ENCODE results near the gene STAC.

GRCh38 chr3:36580716-36581115, 200.4 kb downstream of the STAC start:
- TF ChIP-seq MAX (IDR thresholded peaks at IDR 0.05) = no peak
- TF ChIP-seq, protein P1, sequence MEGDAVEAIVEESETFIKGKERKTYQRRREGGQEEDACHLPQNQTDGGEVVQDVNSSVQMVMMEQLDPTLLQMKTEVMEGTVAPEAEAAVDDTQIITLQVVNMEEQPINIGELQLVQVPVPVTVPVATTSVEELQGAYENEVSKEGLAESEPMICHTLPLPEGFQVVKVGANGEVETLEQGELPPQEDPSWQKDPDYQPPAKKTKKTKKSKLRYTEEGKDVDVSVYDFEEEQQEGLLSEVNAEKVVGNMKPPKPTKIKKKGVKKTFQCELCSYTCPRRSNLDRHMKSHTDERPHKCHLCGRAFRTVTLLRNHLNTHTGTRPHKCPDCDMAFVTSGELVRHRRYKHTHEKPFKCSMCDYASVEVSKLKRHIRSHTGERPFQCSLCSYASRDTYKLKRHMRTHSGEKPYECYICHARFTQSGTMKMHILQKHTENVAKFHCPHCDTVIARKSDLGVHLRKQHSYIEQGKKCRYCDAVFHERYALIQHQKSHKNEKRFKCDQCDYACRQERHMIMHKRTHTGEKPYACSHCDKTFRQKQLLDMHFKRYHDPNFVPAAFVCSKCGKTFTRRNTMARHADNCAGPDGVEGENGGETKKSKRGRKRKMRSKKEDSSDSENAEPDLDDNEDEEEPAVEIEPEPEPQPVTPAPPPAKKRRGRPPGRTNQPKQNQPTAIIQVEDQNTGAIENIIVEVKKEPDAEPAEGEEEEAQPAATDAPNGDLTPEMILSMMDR (IDR thresholded peaks at IDR 0.05; ENCODE audit: low read depth, low read length, missing input control) = no peak
